Omental fat pad (tissue), 4 donors: ENCODE measurements around the gene NR0B2. TPM values are rescaled to one million over a fixed set of nuclear protein-coding genes. Genes with fewer than 3 reads are reported as not detected.
"Not testable (repeated sequence)": the region's sequence is repeated elsewhere in the genome, so short reads cannot be mapped to it uniquely, and the experiment has no call there.

Experiments
- ATAC-seq: fragments of 150-250 bp; one replicate; pipeline ENCODE4 v1.9.1; 2016; ENCODE audit warnings: mild to moderate bottlenecking, moderate library complexity; ENCODE audit not compliant: low FRiP score
- DNase-seq: peaks from one replicate; pipeline ENCODE4 v3.0.0-alpha.2; 2019; ENCODE audit warnings: low spot score
- CTCF ChIP-seq, 3 donors: fragments of 450-650 bp; IDR thresholded peaks; one replicate each; pipeline ENCODE4 v1.5.1; 2016 to 2017; ENCODE audit warnings: antibody characterized with exemption in 3 of 3, mild to moderate bottlenecking in 3 of 3, moderate library complexity in 2 of 3
- total RNA-seq, 4 donors: library from RNA; depleted of rRNA; stranded (reverse); fragments of >200 nt; gene quantifications; one replicate each; pipeline ENCODE4 v1.1.0, GENCODE V29; 2016

Gene NR0B2
- total RNA-seq, 4 donors from 2014 or later: not detected

GRCh38 chr1:26874896-26875295, 38.9 kb downstream of the NR0B2 start:
- ATAC-seq (no peak), DNase-seq (no peak)
- TF ChIP-seq CTCF (IDR thresholded peaks at IDR 0.05): no peak

- ATAC-seq, DNase-seq: not testable (repeated sequence)
These were observed 40.7 kb downstream of the NR0B2 start for GRCh38 chr1:26873097-26873496.

- peak; percentile 72 for DNase-seq
- no peak for TF ChIP-seq CTCF (IDR thresholded peaks at IDR 0.05)
- peak; percentile 96 for ATAC-seq
These were observed 48.9 kb downstream of the NR0B2 start for GRCh38 chr1:26864610-26865480.

GRCh38 chr1:26863685-26864077, 50.1 kb downstream of the NR0B2 start:
- no peak for TF ChIP-seq CTCF (IDR thresholded peaks at IDR 0.05)
- no peak for ATAC-seq
- DNase-seq: no peak

- ATAC-seq: no peak
- DNase-seq: no peak
- no peak for TF ChIP-seq CTCF (IDR thresholded peaks at IDR 0.05)
These were observed 50.7 kb downstream of the NR0B2 start, which contains the start of gene SFN for GRCh38 chr1:26862781-26863684. Gene SFN (plus strand): TSS chr1:26863149. CDS start chr1:26863213, 64 bp downstream.

- DNase-seq (no peak), ATAC-seq (no peak)
- no peak for TF ChIP-seq CTCF (IDR thresholded peaks at IDR 0.05)
These were observed 51.8 kb downstream of the NR0B2 start for GRCh38 chr1:26861889-26862378.

Other genes with a start within 250 kb of the NR0B2 start
- gene ARID1A, start 218.0 kb downstream of the NR0B2 start, total RNA-seq: 10 to 100 TPM; 25.8 to 48.4 (median 40.6) TPM
- 10 to 100 TPM in 3 of 4 donors, 1 to 10 TPM in 1; 7.9 to 17.1 (median 16.5) TPM for gene PIGV, start 126.0 kb downstream of the NR0B2 start, total RNA-seq
- 10 to 100 TPM; 27.4 to 81.1 (median 33.5) TPM for gene ZDHHC18, start 87.3 kb downstream of the NR0B2 start, total RNA-seq
- gene SFN, start 50.8 kb downstream of the NR0B2 start, total RNA-seq: 1 to 10 TPM in 2 of 4 donors, under 1 TPM in 1, not detected in 1; 0.38 to 4.9 (median 1.9) TPM
- 10 to 100 TPM in 3 of 4 donors, 1 to 10 TPM in 1; 9.4 to 18.0 (median 11.0) TPM for gene GPN2, start 23.7 kb downstream of the NR0B2 start, total RNA-seq
- gene GPATCH3, start 13.5 kb downstream of the NR0B2 start, total RNA-seq: 10 to 100 TPM in 2 of 4 donors, 1 to 10 TPM in 2; 5.4 to 13.6 (median 10.6) TPM
- 10 to 100 TPM; 35.5 to 53.7 (median 44.5) TPM for gene NUDC, start 7.8 kb upstream of the NR0B2 start, total RNA-seq
- gene KDF1, start 46.5 kb upstream of the NR0B2 start, total RNA-seq: under 1 TPM in 2 of 4 donors, not detected in 2; 0.28 to 0.50 TPM
- 10 to 100 TPM in 3 of 4 donors, 1 to 10 TPM in 1; 7.1 to 24.6 (median 15.2) TPM for gene TRNP1, start 79.7 kb upstream of the NR0B2 start, total RNA-seq
- 10 to 100 TPM in 2 of 4 donors, 1 to 10 TPM in 2; 2.4 to 16.1 (median 10.4) TPM for gene TENT5B, start 98.9 kb upstream of the NR0B2 start, total RNA-seq
- gene SLC9A1, start 241.2 kb upstream of the NR0B2 start, total RNA-seq: 10 to 100 TPM in 2 of 4 donors, 1 to 10 TPM in 2; 6.1 to 12.0 (median 10.0) TPM